Stimulated activated CD4-positive, alpha-beta T cell treated with anti-CD3 and anti-CD28 coated beads, Interleukin-2, amount 100 ng/mL, for 48 hours (primary cell): ENCODE results near the gene ADCY5.

Experiments used
- DNase-seq, 2 donors: peaks; one replicate each; pipeline ENCODE4 v3.0.0-alpha.2; 2020

Gene ADCY5

DNA sequence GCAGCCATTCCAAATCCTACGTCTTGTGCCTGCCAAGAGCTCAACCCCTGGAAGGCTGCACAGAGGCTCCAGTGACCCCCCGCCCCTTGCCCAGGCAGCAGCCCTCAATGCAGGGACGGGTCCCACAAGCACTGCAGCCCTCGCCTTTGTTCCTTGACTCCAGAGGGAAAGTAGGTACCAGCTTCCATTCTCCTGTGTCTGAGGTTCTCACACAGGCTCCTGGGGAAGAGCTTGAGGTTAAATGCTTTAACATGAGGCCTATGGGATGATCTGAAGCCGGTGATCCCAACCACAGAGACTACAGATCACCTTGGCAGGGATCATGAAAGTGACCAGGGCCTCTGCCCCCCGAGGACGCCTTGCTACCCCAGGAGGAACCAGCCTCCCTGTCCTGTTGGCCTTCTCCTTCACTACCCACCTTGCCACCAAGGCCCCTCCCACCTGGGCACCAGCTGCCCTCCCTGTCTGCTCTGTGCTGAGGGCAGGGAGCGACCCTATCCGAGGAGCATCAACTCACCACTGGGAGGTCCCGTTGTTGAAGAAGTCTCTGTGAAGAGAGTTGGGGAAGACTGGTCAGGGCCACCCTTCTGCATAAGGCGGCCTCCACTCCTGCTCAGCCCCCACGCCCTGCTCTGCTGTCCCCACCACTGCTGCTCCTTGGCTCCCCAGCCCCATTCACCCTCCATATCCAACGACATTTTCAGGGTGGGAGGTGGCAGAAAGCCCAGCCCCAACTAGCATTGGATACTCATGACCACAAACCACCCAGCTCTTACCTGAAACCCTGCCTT lies 151.9 kb downstream of the ADCY5 start:
- no peak for DNase-seq

DNA sequence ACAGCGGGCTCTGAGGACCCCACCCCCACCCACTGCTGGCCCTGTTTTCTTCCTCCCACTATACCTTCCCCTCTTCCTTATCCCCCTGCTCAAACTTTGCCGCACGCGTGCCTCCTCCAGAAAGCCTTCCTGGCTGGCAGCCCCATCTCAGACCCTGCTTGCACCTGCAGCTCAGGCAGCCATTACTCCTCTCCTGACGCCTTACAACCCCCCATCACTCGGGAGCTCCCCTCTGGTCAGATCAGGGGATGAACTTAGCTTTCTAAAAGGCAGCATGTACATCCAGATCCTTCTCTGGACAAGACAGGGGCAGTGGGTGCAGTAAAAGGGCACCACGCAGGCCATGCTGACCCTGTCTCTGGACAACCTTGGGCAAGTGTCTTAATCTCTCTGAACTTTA lies 152.6 kb downstream of the ADCY5 start:
- DNase-seq, result no peak

GRCh38 chr3:123295901-123296250 lies 153.0 kb downstream of the ADCY5 start:
- DNase-seq, result no peak

DNA sequence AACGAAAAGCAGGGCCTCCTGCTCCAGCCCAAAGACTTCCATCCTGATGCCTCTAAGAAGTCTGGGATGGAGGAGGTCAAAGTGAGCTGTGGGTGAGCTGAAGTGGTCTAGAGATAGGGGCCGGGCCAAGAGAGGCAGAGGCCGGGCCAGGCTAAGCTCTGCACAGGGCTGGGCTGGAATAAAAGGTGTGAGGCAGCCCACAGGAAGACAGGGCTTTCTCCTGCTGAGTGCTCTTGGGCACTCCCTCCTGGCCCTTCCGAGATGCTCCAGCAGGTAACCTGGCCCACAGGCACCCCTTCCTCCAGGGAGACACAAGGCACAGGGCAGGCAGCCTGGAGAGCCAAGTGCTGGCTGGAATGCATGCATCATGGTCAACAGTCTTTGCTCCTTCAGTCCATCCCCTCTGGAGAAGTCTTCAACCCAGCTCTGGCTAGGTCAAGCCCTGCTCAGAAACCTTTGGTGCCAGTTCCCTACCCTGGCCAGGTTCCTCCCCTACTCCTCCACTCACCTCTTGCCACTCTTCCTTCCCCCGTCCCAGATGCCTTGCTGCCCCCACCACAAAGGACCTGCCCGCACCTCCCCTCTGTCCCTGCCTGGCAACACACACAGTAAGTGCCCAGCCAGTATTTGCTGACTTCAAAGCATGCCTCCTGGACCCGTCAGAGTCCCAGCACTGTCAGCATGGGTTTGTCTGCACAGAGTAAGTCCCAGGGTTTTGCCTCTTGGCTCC lies 153.6 kb downstream of the ADCY5 start:
- DNase-seq, result no peak

DNA sequence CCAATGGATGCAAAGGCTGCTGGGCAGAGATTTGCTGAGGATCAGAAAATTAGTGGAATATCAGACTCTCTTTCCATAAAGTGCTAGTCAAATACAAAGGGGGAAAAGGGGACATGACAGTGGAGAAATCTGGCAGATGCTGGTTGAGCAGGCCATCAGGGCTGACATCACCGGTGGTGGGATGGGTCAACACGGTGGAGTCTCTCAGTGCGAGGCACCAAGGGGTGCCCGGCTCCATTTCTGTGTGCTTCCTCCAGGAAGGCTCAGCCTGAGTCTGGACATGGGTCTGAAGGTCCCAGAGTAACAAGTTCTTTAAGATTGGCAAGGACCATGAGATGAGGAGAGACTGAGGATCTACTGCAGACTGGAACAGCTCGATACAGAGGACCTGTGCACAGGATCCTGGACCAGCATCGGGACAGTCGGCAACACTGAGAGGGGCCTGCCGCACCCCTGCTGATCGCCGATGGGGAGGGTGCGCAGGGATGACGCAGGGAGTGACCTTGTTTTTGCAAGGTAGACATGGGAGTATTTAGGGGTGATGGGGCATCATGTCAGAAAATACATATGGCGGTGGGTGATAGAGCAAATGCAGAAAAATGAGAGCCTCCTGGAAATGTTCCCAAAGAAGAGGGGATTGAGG lies 154.5 kb downstream of the ADCY5 start:
- no peak for DNase-seq

DNA sequence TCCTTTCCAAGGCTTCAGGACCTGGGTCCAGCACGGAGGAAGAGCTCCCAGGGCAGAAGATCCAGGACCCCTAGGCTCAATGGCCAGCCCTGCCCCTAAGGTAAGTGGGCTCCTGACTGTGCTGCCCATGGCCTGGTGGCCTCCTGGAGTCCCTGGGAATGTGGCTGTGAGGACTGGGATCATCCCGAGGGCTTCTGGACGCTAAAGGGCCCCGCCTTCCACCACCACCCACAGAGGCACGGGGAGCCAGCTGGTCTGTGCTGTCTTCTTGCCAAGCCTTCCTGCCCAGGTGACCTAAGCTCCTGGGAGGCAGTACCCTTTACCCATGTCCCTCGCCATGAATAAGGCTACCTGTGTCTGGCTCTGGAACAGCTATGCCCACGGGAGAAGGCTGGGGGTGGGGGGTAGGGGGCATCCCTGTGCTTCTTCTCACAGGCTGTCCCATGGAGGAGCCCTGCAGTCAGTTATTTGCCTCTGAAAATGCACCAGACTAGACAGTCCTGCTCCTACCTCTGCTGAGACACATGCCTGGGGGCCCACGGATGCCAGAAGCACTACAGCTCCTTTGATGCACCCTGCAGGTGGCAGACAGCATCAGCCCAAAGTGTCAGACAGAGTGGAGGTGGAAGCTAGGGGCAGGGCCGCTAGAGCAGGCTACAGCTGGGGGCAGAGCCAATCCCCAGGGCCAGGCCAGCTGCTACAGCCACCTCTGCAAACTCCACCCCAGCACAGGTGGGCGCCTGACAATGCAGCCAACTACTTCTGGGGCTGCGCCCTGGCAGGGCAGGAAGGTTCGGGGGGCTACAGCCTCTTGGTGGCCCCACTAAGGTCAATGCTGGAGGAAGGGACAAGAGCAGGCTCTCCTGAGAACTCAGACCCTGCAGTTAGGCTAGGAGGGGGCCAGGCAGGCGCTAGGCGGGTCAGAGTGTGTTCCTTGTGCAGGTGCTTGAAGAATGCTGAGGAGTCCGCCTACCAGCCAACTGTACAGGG lies 156.3 kb downstream of the ADCY5 start:
- no peak for DNase-seq

- DNase-seq, result no peak
Observed at GRCh38 chr3:123291404-123291803, 157.5 kb downstream of the ADCY5 start.

DNA sequence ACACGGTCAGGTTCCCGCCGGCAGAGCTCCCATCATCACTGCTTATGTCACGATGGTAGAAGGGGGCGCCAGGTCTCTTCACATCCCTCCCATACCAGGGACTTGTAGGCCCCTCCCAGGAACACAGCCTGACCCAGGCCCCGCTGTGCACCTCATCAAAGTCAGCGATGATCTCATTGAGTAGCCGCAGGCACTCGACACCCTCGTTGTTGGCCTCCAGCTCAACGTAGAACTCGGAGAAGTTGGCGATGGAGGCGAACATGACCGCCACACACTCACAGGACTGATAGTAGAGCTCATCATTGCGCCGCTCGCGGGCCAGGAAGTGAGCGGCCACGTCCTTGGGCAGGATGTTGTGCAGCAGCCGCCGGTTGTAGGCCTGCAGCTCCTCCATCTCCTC lies 157.9 kb downstream of the ADCY5 start:
- DNase-seq, result no peak

GRCh38 chr3:123290107-123290930 lies 158.6 kb downstream of the ADCY5 start:
- no peak for DNase-seq

GRCh38 chr3:123289391-123290106 lies 159.3 kb downstream of the ADCY5 start:
- no peak for DNase-seq

- DNase-seq, result no peak
Observed at GRCh38 chr3:123287962-123288302, 161.0 kb downstream of the ADCY5 start.

DNA sequence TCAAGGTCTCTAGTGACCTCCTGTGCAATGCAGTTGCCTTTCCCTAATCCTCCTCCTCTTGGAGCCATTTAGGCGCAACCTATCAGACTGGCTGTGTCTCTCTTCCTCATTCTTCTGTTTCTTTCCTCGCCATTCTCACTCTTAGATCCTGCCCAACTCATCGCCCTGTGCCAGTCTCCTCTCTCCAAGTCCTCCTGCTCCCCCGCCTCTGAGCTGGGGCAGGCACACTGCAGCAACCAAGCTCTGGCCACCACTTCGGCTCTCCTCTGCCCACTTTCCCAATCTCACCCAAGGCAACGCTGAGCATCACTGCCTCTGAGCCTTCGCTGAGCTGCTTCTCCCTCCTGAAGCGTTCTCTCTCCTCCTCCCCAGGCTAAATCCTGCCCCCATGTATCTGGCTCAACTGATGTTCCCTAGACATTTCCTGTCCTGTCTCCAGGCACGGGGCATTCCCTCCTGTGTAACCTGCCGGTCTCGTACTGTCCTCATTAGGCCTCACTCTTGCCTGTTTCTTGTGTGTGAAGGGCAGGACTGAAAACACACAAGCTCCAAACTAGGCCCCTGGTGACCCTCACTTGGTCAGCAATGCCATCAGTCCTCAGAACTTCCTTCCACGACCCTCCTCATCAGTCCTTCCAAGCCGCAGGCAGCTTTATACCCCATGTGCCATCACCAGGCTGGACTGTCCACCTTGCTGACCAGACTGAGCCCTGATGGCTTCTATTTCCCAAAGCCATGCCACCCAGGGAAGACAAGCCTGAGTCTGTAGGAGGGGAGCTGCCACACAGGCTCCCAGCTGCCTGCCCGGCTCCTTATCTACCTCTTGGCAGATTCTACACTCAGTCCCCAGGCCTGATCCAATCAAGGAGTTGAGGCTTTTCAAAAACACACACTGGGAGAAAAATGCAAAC lies 161.6 kb downstream of the ADCY5 start:
- DNase-seq, result no peak

DNA sequence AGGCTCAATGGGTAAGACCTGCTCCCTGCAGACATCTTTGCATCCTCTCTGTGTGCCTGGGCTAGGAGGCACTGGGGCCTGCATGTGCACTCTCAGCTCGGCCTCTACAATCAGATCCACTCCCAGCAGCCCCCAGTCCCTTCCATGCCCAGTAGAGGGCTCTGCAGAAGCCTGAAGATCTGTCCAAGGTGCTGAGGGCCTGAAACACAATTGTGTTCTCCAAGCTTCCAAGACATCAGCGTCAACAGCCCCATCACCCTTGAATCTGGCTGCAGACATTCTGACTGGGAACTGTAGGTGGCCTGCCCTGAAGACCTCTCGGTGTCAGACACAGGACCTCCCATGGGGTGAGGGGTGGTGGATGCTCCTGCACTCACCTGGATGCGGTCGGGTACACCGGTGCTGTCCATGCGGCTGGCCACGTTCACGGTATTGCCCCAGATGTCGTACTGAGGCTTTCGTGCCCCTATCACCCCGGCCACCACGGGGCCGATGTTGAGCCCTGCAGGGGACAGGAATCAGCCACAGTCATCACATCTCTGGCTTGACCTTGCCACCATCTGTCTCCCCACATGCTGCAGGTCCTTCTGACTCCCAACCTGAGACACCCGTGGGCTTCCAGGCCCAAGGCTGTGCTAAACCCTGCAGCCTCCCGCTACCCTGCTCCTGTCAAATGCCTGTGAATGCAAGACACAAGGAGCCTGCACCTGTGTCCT lies 162.4 kb downstream of the ADCY5 start:
- peak; percentile 10 to 32 for DNase-seq

DNA sequence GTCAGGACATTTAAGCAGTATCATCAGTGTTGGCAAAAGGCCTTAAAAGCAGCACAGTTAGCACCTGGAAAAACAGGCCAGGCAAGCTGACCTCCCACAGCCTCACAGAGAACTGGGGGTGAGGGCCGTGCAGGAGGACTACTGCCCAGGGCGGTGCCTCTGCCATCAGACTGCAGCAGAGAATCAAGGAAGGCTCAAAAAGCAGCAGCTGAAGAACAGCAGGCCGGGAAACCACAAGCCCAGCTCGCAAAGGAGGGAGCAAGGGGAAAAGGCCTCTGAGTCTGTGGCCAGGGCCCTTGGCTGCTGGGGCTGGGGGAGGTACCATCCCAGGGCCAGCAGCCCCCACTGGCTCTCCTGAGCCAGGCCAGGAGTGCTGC lies 163.0 kb downstream of the ADCY5 start:
- DNase-seq, result no peak

GRCh38 chr3:123285479-123285878 lies 163.4 kb downstream of the ADCY5 start:
- DNase-seq, result no peak

DNA sequence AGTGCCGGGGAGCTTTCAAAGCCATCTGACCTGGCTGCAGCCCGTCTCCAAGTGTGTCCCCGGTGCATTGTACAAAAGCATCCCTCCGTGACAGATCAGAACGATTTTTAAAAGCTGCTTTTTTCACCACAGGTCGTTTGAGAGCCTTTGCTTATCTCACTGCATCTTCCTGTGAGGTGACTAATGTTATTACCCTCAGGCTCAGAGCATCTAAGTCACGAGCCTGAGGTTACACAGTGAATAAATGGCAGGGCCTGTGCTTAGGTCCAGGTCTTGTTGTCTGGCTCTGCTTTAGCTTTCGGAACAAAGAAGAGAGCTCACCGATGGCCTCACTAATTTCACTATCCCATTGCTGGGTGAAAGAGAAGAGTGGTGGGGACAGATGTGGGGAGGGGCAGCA lies 163.8 kb downstream of the ADCY5 start:
- no peak for DNase-seq

GRCh38 chr3:123284399-123285010 lies 164.4 kb downstream of the ADCY5 start:
- no peak for DNase-seq

GRCh38 chr3:123283657-123284398 lies 165.1 kb downstream of the ADCY5 start:
- DNase-seq, result no peak
